Stimulated activated CD8-positive, alpha-beta memory T cell treated with anti-CD3 and anti-CD28 coated beads, Interleukin-15, amount 100 ng/mL, for 1 hour (primary cell): ENCODE measurements around the gene FATE1.

Source experiments
- DNase-seq: peaks from one replicate; pipeline ENCODE4 v3.0.0-alpha.2; 2020; ENCODE audit warnings: low read depth

Gene FATE1

DNA sequence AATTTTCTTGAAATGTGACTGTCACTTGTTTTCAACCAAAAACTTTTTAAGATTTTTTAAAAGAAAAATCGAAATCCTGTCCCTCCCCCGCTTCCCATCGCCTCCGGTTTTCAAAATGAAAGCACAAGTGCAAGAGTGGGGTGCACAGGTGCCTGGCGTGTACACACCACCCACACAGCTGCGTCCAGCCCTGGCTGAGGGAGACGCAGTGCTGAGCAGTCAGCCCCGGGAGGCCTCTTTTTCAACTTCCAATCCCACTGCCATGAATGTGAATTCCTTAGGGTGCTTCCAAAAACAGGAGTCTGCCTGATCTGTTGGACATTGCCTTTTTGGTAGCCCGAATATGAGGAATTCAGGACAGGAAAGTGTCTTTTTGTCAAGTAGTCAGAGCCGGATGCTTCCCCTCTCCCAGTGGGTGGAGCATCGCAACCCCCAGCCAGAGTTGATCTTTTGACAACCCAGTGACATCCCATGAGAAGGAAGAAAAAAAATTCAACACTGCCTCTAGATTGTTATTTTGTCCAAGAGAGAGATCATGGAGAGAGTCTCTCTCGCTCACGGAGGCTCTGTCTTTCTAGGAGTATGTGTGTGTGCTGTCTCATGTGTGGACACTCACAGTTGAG is 11.7 kb upstream of the FATE1 start:
- no peak for DNase-seq

DNA sequence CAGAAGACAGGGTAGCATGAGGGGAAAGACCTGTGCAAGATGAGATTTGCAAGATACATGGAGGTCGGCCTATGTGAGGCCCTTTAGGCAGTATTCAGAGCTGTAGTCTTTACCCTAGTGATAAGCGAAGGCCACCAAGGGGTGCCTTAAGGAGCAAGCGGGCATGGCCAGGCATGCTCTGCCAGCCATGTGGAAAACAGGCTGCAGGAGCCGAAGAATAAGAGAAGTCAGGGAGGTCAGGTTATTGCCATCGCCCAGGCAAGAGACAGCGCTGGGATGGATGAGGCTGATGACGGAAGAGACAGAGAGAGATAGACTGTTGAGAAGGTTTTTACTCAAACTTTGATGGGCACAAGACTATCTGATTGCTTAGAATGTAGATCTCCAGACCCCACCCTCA is 7.0 kb upstream of the FATE1 start:
- DNase-seq = no peak

DNA sequence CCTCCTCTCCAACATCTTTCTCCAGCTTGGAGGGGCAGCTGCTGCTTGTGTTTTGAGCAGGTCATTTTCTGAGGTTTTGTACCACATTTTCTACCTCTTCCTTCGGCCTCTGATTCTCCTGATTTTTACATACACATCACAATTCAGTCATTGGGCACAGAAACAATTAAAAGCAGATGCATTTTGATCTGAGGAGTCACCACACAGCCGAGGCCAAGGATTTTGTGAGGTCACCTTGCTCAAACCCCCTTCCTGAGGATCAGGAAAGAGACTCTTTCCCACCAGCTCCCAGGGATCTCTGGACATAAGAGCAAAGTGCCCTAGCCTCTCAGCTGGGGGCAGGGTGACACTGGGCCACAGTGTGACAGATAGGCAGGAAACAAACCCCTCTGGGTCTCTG is 5.4 kb upstream of the FATE1 start:
- no peak for DNase-seq

DNA sequence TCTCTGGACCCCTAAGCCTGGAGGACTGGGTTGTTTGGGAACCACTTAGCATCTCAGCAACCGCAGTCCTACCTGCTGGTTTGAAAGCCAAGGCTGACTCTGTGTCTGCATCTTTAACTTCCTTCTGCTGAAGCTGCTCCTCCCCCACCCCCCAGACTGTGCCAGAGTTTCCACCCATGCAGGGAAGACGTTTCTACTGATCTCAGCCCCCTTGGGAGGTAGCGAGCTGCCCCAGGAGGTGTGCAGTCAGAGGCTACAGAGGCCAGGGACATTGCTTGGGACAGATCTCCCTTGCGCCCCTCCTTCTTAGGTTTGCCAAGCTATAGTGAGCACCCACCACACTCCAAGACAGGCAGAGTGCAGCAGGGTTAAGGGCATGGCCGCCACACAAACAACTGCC is 4.7 kb upstream of the FATE1 start:
- DNase-seq = no peak

DNA sequence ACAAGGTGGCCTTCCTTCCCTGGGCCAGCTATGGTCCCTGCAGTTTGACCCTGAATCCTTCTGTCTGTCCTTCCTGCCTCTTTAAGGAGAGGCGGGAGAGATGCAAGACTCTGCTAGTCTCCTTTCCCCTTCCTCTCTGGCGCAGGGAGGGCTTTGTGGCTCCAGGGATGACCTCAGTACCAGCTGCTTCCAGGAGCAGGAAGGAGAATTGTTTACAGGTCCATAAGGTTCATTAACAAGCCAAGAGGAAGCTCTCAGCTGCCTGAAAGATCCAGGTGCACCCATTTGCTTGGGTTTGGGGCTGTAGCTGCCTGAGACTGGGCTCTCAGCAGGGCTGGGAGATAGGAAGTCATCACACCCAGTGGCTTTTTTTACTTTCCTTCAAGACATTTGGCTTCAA is 4.0 kb upstream of the FATE1 start:
- no peak for DNase-seq

DNA sequence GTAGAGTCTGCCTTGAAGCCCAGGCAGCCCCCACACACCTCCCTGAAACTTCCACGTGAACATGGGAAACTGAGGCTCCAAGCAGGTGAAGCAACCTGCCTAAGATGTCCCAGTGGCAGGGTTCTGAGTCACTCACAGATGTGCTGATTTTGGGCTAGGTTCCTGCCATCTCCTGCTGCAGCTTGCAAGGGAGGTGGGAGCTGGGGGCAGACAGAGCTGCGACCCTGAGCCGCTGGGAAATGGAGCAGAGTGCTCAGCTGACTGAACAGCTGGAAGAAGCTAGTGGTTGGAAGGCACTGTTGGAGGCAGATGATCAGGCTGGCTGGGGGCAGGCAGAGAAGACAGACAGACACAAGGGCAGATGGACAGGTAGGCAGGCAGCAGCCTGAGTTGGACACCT is 3.6 kb upstream of the FATE1 start:
- no peak for DNase-seq

DNA sequence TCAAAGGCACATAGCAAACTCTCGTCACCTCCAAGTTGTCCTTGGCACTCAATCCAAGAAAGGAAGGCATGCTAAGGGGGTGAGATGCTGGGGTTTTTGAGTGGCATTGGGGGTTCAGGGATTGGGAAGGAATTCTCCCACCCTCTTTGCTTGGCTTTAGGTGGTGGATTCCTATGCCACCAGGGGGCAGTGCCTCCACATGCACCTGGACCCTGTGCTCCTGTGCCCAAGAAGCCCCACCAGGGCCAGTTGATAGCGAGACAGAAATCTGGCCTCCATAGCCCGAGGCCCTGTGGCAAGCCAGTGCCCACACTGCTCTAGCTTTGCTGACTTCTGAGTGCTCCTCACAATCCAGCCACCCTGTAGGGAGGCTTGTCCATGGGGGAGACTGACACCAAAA is 2.0 kb upstream of the FATE1 start:
- no peak for DNase-seq

DNA sequence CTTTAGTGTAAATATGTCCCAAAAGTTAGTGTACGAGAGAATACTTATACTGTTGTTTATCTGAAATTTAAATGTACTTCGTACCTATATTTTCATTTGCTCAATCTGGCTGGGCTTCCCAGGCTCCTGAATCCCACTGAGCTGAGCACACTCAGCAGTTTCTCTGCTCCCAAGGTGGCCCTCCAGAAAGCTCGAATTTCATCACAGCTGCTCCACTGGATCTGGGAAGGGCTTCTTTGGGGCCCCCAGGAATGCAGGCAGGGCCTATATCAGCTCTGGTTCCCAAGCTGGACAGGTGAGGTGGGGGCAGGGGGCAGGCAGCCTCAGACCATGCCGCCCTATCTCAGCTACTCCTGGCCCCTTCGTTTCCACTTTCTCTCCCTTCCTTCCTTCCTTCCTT is 1.5 kb upstream of the FATE1 start:
- DNase-seq = no peak

DNA sequence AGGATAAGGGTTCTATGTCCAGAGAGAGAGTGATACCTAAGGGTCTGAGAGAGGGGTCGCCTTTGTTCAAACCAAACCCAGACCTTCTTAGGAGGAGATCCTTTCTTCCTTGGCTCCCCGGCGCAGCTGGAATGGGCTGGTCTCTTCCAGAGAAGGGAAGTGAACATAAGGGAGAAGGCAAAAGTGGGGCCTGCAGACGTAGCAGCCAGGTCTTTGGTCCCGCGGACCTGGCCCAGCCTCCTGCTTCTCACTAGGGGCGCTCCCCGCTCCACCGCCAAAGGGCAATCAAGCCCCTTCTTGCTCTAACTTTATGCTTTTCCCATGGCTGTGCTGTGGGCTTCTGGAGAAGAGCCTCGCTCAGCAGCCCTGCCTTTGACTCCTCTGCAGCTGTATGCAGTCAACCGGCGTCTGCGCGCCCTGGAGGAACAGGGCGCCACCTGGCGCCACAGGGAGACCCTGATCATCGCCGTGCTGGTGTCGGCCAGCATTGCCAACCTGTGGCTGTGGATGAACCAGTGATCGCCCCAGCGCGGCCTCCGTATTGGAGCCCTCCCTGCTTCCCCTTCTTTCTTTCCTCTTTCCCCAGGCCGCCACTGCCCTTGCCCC is 6.5 kb downstream of the FATE1 start:
- no peak for DNase-seq

DNA sequence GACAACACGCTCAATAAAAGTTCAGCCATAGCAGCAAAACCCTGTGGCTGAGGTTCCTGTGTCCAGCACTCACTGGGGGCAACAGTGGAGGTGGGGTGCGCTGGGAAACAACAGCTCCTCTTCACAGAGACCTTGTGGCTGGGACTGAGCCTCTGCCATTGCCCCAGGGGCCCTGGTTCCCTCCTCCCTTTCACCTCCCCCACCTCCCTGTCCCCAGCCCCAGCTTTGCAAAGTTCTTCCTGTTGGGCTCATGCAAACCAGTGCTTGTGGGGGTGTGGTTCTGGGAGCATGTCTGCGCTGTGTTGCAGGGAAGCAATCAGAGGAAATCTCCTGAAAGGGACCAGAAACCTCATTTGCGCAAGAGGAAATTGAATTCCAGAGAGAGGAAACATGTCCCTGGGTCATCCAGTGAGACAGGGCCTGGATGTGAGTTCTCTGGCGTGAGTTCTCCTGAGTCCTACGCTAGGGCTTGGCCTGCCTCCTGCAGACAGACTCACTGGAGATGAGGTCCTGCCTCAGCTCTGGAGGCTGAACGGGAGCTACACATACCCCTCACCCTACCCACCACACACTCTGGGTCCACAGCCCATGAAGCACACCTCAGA is 7.4 kb downstream of the FATE1 start:
- no peak for DNase-seq

DNA sequence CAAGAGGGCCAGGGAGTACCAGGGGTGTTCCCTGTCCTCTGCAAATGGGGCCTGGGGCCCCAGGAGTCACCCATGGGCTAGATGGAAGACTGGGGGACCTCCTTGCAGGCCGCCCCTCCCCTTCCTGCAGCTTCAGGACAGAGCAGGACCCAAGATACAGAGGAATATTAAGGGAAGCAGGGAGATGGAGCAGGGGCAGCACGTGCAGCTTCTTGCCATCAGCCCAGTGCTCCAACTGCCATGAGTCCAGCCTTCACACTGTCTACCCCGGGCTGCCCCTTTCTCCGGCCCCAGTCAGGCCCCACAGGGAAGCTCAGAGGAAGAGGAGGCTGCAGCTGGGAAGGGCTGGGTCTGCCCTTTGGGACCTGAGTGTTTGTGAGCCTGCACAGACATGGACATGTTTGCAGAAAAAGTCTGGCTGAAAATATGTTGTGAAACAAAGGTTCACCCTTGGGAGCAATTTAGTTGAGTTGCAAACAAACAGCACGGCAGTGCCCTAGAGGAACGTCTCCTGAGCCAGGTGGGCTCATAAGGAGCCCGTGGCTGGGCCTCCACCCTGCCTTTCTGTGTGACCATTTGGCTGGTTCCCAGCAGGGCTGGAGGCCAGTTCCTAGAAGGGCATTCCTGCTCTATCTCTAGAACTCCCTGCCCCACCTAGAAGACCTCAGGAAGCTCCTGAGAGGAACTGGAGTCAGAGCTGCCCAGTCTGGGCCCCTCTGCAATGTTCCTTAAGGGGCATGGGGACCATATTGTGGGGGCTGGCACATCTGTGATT is 8.9 kb downstream of the FATE1 start:
- no peak for DNase-seq

DNA sequence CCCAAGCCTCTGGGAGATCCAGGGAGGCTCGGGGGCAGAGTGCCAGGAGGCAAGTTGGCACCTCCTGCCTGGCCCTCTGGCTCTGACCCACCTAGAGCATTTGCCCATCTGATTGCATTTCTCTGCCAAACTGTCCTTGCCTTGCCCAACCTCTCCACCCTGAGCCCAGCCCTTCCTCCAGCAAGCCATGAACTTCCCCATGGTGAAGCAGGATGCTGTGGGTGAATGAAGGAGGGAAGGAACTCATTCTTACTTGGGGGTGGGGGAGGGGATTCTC is 9.4 kb downstream of the FATE1 start:
- no peak for DNase-seq

DNA sequence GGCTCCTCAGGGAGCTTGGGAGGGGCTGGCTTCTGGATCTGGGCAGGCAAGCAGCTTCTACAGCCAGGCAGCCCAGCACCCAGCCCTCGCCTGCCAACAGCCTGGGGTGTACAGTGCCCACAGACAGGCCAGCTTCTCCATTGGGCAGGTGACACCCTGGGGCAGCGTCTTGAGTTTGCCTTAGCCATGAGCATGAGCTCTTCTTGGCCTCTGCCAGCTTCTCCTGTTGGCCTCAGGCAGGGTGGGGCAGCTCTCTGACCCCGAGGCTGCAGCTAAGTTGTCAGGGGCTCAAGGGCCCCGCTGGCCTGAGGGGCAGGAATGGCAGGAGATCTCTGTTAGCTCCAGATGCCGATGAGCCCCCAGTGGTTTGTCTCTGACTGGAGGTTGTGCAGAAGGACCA is 10.9 kb downstream of the FATE1 start:
- DNase-seq = no peak

DNA sequence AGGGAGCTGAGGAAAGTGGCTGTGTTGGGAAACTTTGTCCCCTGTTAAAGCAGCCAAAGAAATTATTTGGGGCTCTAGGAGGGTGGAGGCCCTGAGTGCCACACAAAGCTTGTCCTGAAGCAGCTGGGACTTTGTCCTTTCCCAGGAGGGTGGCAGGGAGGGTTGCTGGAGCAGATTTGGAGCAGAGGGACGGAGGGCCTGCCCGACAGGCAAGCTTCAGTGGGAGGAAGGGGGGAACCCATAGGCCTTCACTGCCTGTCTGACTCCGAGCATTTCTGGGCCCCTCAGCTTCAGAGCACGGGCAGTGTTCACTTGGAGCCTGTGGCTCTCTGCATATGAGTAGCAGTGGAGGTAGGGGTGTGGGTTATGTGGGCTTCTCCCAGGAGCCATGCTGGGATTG is 11.5 kb downstream of the FATE1 start:
- DNase-seq = no peak

DNA sequence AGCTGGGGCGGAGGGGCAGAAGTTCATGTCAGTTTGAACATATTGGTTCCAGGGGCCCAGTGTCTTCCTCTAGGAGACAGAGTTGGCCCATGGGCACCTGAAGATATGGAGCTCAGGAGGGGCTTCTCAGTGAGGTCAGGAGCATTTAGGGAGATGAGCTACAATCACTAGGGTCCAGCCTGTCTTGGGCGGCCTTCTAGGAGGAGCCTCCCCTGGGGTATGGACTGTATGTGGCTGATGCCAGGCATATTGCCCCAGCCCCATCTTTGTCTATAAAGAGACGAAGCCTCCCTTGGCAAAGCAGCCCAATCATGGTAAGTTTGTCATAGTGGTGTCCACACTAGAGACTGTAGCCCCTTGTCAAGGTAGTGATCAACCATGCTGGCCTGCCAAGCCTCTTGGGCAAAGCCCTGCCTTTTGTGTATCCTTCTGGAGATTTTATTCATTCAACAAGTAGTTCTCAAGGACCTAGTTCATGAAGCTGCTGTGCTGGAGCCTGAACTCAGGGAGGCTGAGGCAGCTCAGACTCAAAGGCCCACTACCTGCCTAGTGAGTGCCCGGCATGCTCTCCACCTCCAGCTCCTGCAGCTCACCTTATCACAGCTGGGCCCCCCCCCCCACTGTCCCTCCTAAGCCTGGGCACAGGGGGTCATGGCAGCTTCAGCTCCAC is 13.4 kb downstream of the FATE1 start:
- no peak for DNase-seq

DNA sequence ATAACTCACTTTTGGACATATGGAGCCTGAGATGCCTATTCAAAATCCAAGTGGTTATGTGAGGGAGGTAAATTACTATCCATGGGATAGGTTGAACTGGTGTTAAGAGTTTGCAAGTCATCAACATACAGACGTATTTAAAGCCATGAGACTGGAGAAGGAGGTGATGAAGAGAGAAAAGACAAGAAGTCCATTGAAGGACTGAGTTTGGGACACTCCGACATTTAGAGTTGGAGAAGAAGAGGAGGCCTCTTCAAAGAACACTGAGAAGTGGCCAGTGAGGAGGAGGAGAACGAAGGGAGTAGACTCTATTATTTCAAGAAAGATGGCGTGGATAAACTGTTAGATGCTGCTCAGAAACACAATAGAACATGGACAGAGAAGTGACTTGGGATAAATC is 18.6 kb downstream of the FATE1 start, which contains the start of gene CNGA2:
CNGA2 (plus strand) TSS at position 301 of the 400 bp plus-strand sequence. CDS start 3,738 bp downstream, outside the sequence.
- DNase-seq = no peak

DNA sequence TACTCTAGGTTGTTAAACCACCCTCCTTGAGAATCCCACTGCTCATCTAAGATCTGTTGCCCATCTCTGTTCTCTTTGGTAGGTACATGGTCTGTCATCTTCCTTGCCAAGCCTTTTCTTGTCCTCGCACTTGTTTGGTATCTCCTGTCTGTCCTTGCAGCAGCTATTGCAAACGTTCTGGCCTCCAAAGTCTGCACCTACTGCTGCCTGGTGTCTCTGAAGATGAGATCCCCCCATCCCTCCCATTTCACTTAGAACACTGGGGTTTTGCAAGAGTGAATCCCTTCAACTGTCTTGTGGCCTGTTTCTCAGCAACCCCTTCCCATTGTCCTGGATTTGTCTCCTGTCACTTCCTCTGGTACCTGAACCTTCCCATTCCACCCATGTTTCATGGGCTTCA is 19.4 kb downstream of the FATE1 start:
- no peak for DNase-seq

DNA sequence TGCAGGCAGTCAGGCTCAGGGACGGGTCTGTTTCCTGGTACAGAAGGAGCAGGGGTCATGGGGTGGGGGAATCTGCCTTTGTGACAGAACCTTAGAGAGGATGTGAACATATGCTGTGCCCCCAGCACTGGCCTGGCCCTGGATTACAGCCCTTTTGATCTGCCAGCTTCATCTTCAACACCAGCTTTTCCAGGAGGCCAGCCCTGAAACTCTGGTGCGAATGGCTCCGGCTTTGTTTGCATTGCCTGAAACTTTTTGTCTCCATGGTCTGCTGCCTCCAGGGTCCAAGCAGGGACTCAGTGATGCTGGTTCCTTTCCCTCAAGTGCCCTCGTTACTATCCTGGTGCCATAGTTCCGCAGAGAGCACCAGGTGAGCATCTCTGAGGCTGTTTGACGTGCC is 20.9 kb downstream of the FATE1 start:
- DNase-seq = no peak

DNA sequence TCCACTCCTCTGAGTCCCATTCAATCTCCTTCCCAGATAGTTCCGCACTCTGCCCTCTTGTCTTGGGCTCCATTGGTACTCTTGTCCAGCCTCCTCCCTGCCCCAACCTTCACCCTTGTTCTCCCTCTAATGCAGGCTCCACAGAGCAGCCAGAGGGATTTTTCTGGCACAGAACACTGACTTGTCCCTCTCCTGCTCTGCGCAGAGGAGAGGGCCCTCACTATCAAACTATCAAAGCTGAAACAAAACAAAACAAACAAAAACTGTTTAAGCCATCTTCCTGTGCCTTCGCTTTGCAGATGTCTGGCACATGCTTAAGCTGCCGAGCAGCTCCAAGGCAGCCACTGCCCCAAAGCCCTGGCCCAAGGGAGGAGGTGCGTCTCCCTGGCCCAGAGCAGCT is 21.7 kb downstream of the FATE1 start:
- DNase-seq = no peak

DNA sequence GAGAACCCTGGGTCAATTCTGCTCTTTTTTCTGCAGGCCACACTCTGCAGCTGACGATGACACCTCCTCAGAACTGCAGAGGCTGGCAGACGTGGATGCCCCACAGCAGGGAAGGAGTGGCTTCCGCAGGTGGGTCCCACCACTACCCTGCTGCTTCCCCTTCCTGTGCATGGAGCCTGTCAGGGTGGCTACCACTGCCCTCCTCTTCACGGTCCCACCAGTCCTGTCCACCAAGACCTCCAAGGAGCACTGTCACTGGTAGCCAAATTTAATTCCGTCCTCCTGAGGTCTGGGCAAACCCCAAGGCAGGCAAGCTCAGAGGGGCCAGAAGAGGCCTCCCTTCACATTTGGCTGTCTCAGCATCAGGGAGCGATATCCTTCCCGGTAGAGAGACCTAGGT is 22.9 kb downstream of the FATE1 start:
- DNase-seq = no peak

DNA sequence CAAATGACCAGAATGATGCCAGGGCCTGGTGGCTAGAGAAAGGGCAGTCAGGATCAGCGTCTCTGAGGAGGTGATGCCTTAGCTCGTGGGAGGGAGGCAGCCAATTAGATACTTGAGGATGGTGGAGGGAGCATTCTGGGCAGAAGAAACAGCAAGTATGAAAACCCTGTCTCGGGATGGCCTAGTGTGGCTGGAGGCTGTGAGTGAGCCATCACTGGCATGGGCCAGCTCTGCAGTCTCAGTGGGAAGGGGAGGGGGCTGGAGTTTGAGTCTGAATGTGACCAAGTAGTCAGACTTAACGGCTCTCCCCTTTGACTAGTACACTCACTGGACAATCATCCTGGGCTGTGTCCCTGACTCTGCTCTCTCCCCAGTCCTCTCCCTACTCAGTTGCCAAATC is 25.8 kb downstream of the FATE1 start:
- DNase-seq = no peak

DNA sequence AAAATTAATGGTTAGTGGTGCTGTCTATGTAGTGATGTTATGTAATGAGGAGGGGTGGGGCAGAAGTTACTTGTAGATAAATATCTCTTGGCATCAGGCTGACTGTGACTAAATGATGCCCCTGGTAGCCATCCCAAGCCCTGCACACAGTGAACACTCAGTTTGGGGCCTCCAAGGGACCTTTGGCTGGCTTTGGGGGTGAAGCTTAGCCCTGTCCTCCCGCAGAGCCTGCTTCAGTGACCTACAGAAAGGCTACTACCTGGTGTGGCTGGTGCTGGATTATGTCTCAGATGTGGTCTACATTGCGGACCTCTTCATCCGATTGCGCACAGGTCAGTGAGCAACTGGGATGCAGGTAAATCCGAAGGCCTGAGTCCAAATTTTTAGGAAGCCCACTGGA is 26.5 kb downstream of the FATE1 start:
- DNase-seq = no peak
